Lower lobe of right lung (tissue), 2 donors: Measurements from ENCODE around the gene SAMD11. TPM values are rescaled to one million over a fixed set of nuclear protein-coding genes. Genes with fewer than 3 reads are reported as not detected.

Source experiments
- ATAC-seq, 2 donors: fragments of 200-7000 bp; cut with Tn5 transposase; one replicate each; pipeline ENCODE4 v1.9.1; 2020 to 2022; ENCODE audit warnings: mild to moderate bottlenecking in 2 of 2, moderate library complexity in 2 of 2
- DNase-seq: peaks from one replicate; pipeline ENCODE4 v3.0.0-alpha.2; 2020
- H3K27ac ChIP-seq: fragments of 200-600 bp; one replicate; pipeline ENCODE4 v1.8.0; 2022
- H3K27me3 ChIP-seq: fragments of 200-600 bp; one replicate; pipeline ENCODE4 v1.8.0; 2022; ENCODE audit warnings: low read depth
- H3K36me3 ChIP-seq: fragments of 200-600 bp; one replicate; pipeline ENCODE4 v1.8.0; 2022; ENCODE audit warnings: mild to moderate bottlenecking
- H3K4me1 ChIP-seq: fragments of 200-600 bp; one replicate; pipeline ENCODE4 v1.8.0; 2022
- H3K4me3 ChIP-seq: fragments of 200-600 bp; one replicate; pipeline ENCODE4 v1.8.0; 2022; ENCODE audit warnings: mild to moderate bottlenecking
- H3K9me3 ChIP-seq: fragments of 200-600 bp; one replicate; pipeline ENCODE4 v1.8.0; 2022
- intact Hi-C: fragments of 100-400 bp; cut with DNase I; formaldehyde crosslinking; loops from one replicate; pipeline ENCODE4 v1.11.0; 2022
- total RNA-seq: library from RNA; stranded (reverse); fragmentation: NEBNext Ultra II Directional; extraction: Animal tissue kit (Norgen Biotek cat#: 25700); gene quantifications from one replicate; pipeline ENCODE4 v1.2.1, GENCODE V29; 2021
- TF ChIP-seq, protein P1 (sequence below): fragments of 200-600 bp; IDR thresholded peaks from one replicate; pipeline ENCODE4 v1.8.0; 2022; ENCODE audit warnings: antibody characterized with exemption, mild to moderate bottlenecking
- donor health status: DM: no; HTN: yes; CAD: no; lungs with severe emphysema.

The SAMD11 gene
- total RNA-seq, 1 donor from 2014 or later, result 2.2 TPM

DNA sequence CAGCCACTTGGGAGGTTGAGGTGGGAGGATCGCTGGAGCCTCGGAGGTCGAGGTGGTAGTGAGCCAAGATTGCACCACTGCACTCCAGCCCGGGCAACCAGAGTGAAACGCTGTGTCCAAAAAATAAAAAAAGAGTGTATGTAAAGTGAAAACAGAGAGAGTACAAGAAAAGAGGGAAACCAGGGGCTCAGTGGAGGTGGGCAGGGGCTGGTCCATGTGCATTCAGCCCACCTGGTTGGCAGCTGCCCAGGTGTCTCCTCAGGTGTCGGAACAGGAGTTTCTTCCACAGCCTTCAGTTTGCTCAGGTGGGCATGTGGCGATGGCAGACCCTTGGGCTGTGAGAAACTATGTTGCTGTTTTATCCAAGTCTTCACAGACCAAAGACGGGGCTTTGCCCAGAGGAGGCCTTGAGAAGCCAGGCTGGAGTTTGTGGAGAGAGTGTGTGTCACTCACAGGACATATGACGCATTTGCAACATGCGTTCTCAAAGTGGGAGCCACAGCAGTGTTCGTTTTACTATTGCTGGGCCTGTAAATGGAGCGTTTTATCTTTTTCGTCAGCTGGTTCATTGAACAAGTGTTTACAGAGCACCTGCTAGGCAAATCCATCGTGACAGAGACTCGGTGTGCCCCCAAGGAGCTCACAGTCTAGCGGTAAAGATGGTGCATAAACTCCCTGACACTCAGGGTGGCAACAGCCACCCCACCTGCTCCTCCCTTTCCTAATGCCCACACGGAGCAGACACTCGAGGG, 22.4 kb upstream of the SAMD11 start:
- Histone ChIP-seq H3K4me1 (peaks cover 19% of the 10 kb centered on the region), H3K27ac (no peak overlapping the region), H3K4me3 (no peak overlapping the region), H3K9me3 (no peaks in the 10 kb centered on the region), H3K36me3 (no peaks in the 10 kb centered on the region), H3K27me3 (peaks cover 27% of the 10 kb centered on the region)
- TF ChIP-seq, protein P1, sequence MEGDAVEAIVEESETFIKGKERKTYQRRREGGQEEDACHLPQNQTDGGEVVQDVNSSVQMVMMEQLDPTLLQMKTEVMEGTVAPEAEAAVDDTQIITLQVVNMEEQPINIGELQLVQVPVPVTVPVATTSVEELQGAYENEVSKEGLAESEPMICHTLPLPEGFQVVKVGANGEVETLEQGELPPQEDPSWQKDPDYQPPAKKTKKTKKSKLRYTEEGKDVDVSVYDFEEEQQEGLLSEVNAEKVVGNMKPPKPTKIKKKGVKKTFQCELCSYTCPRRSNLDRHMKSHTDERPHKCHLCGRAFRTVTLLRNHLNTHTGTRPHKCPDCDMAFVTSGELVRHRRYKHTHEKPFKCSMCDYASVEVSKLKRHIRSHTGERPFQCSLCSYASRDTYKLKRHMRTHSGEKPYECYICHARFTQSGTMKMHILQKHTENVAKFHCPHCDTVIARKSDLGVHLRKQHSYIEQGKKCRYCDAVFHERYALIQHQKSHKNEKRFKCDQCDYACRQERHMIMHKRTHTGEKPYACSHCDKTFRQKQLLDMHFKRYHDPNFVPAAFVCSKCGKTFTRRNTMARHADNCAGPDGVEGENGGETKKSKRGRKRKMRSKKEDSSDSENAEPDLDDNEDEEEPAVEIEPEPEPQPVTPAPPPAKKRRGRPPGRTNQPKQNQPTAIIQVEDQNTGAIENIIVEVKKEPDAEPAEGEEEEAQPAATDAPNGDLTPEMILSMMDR, result no peak
- intact Hi-C loops, result no loop called here
- DNase-seq (no peak), ATAC-seq (no peak)

DNA sequence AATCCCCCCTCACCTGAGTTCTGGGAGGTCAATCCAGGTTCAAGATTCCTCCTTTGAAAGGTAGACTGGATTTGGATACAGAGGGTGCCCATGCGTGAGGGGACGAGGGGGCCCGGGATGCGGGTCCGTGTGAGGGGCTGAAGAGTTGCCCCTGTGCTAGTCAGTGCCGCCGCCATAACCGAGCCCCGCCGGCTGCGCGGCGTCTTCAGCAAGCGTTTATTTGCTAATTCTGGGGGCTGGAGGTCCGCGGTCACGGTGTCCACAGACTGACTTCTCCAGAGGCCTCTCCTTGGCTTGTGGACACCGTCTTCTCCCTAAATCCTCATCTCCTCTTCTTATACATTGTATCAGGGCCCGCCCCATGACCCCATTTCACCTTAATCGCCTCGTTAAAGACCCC, 20.9 kb upstream of the SAMD11 start:
- intact Hi-C loops, result no loop called here
- H3K27me3 ChIP-seq, result peaks cover 26% of the 10 kb centered on the region
- no peaks in the 10 kb centered on the region for H3K9me3 ChIP-seq
- no peak overlapping the region for H3K27ac ChIP-seq
- H3K4me1 ChIP-seq, result peaks cover 23% of the 10 kb centered on the region
- ATAC-seq, result no peak
- peak; percentile 42 for DNase-seq
- TF ChIP-seq, protein P1, result no peak
- H3K4me3 ChIP-seq, result no peak overlapping the region
- H3K36me3 ChIP-seq, result no peaks in the 10 kb centered on the region

DNA sequence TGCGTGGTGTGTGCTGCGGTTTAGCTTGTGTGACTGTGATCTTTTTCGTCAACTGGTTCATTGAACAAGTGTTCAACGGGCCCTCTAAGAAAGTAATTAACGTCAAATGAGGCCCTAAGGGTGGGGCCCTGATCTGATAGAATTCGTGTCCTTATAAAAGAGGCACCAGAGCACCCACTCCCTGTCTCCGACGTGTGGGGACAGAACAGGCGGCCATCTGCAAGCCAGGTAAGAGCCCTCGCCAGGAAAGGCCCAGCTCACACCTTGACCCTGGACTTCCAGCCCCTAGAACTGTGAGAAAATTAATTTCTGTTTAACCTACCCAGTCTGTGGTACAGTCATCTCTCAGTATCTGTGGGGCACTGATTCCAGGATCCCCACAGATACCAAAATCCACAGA, 20.4 kb upstream of the SAMD11 start:
- ATAC-seq, result no peak
- Histone ChIP-seq H3K27me3 (peaks cover 22% of the 10 kb centered on the region), H3K9me3 (no peaks in the 10 kb centered on the region), H3K27ac (no peak overlapping the region), H3K36me3 (no peaks in the 10 kb centered on the region), H3K4me3 (no peak overlapping the region), H3K4me1 (peaks cover 23% of the 10 kb centered on the region)
- intact Hi-C loops, result no loop called here
- no peak for DNase-seq
- TF ChIP-seq, protein P1, result no peak

GRCh38 chr1:903721-904271, 19.9 kb upstream of the SAMD11 start:
- Histone ChIP-seq H3K27me3 (peaks cover 19% of the 10 kb centered on the region), H3K36me3 (no peaks in the 10 kb centered on the region), H3K4me1 (peaks cover 23% of the 10 kb centered on the region), H3K27ac (no peak overlapping the region), H3K9me3 (no peaks in the 10 kb centered on the region), H3K4me3 (peak overlapping the region; percentile 50)
- ATAC-seq, result peak; percentile 4 to 6
- TF ChIP-seq, protein P1, result no peak
- intact Hi-C loops, result no loop called here
- peak; percentile 43 for DNase-seq

DNA sequence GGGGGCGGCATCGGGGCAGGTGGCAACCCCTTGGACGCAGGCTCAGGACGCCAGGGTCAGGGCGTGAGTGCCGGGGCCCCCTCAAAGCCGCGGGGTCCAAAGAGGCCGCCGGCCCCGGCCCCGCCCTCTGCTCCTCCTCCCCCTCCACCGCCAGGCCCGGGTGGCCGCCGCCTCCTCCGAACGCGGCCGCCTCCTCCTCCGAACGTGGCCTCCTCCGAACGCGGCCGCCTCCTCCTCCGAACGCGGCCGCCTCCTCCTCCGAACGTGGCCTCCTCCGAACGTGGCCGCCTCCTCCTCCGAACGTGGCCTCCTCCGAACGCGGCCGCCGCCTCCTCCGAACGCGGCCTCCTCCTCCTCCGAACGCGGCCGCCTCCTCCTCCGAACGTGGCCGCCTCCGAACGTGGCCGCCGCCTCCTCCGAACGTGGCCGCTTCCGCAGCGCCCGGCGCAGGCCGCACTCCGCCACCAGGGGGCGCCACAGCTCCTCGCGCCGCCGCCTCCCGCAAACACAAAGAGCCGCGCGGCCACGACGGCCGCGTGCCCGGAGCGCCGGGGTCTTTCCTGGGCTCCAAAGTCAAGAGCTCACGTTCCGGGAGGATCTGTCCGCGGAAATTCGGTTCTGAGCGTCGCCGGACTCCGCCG, 19.3 kb upstream of the SAMD11 start:
- Histone ChIP-seq H3K9me3 (no peaks in the 10 kb centered on the region), H3K4me3 (peak overlapping the region; percentile 50), H3K4me1 (peaks cover 23% of the 10 kb centered on the region), H3K27me3 (peaks cover 13% of the 10 kb centered on the region), H3K27ac (no peak overlapping the region), H3K36me3 (no peaks in the 10 kb centered on the region)
- ATAC-seq, result peak; percentile 90 to 94
- DNase-seq, result peak; percentile 88
- intact Hi-C loops, result no loop called here
- TF ChIP-seq, protein P1, result peak; percentile 91
